ENCODE data around the gene DMRTA1. TPM values are rescaled to one million over a fixed set of nuclear protein-coding genes. Genes with fewer than 3 reads are reported as not detected.

The DMRTA1 gene
- total and polyA plus RNA-seq, 8 donors, result 0.65 to 1.9 (median 1.3) TPM

DNA sequence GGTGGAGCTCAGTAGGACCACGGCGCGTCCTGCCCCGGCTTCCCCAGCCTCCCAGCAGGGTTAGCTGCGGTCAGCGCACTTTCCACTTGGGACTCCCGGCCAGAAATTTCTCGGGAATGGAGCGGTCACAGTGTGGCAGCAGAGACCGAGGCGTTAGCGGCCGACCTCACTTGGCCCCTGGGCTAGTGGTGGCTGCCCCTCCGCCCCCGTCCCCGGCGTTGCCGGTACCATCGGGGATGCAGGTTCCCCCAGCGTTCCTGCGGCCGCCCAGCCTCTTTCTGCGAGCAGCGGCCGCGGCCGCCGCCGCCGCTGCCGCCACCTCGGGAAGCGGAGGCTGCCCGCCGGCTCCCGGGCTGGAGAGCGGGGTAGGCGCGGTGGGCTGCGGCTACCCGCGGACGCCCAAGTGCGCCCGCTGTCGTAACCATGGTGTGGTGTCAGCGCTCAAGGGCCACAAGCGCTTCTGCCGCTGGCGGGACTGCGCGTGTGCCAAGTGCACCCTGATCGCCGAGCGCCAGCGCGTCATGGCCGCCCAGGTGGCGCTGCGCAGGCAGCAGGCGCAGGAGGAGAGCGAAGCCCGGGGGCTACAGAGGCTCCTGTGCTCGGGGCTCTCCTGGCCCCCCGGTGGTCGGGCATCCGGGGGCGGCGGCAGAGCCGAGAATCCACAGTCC, 460 bp downstream of the DMRTA1 start:
- Histone ChIP-seq H3K4me3 (peak overlapping the region; percentile 38 to 83 (median 67)), H3K27ac (peak overlapping the region; percentile 88 to 96 (median 96)), H3K27me3 (peaks cover 0 to 11% (median 5%) of the 10 kb centered on the region in 4 donors), H3K4me1 (peaks cover 6 to 16% (median 14%) of the 10 kb centered on the region in 3 donors), H3K36me3 (peaks cover 0 to 5% (median 0%) of the 10 kb centered on the region in 3 donors), H3K9me3 (no peaks in the 10 kb centered on the region)
- DNase-seq (peak; percentile 68 to 88 (median 73)), ATAC-seq (peak; percentile 82 to 93 (median 90)), FAIRE-seq (no peak)
- 0 to 1% methylated on average over 68 to 70 of the region's 70 CpGs for WGBS, 2 donors
- intact Hi-C loops (cut with DNase I), result no loop called here
- no peak for TF ChIP-seq CTCF (IDR thresholded peaks at IDR 0.05)

DNA sequence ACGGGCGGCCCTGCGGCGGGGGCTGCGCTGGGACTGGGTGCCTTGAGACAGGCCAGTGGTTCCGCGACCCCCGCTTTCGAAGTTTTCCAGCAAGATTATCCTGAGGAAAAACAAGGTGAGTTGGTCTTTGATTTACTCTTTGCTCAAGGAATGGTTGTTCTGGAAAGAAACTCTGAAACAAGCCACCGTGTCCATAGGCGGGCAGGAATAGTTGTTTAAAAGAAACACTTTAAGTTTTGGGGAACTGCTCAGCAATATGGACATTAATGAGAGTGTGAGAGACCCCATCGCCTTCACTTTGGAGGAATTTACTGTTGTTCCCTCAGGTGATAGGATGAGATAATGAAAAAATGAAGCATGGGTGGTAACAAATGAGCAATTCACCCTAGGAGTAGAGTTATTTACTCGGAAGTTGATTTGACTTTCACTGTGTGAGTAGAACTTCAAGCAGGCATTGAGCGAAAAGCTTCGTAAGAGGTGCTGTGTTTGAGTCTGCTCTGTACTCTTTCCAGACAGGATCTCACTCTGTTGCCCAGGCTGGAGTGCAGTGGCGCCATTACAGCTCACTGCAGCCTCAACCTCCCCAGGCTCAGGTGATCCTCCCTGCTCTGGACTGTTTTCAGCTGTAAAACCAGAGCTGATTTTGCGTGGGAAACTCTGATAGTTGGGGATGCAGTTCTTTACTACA, 1.1 kb downstream of the DMRTA1 start:
- Histone ChIP-seq H3K4me3 (peak overlapping the region; percentile 38 to 83 (median 67)), H3K9me3 (no peaks in the 10 kb centered on the region), H3K27ac (peak overlapping the region; percentile 88 to 96 (median 96)), H3K36me3 (peaks cover 0 to 5% (median 0%) of the 10 kb centered on the region in 3 donors), H3K4me1 (peaks cover 6 to 16% (median 14%) of the 10 kb centered on the region in 3 donors), H3K27me3 (peaks cover 0 to 11% (median 4%) of the 10 kb centered on the region in 4 donors)
- no peak for FAIRE-seq
- peak; percentile 22 to 57 (median 44) for ATAC-seq
- WGBS, 2 donors, result 6 to 7% methylated on average over 17 of the region's 17 CpGs
- DNase-seq, result peak in 2 of 6 donors; percentile 19 to 33
- no peak for TF ChIP-seq CTCF (IDR thresholded peaks at IDR 0.05)
- intact Hi-C loops (cut with DNase I), result no loop called here

- FAIRE-seq, result no peak
These were observed 3.1 kb downstream of the DMRTA1 start for GRCh38 chr9:22449719-22450118.

GRCh38 chr9:22452415-22453010, 5.9 kb downstream of the DMRTA1 start:
- no peaks in the 10 kb centered on the region for H3K9me3 ChIP-seq
- ATAC-seq (peak in 3 of 4 donors; percentile 56 to 63 (median 56)), FAIRE-seq (peak; percentile 96), DNase-seq (peak in 3 of 6 donors; percentile 40 to 69 (median 49))
- 23 to 26% methylated on average over 4 of the region's 4 CpGs for WGBS, 2 donors
- H3K27ac ChIP-seq, result no peak overlapping the region
- peaks cover 6 to 16% (median 14%) of the 10 kb centered on the region in 3 donors for H3K4me1 ChIP-seq
- no peaks in the 10 kb centered on the region for H3K27me3 ChIP-seq
- peak; percentile 59 to 75 (median 64) for TF ChIP-seq CTCF (IDR thresholded peaks at IDR 0.05)
- peaks cover 0 to 5% (median 0%) of the 10 kb centered on the region in 3 donors for H3K36me3 ChIP-seq
- no peak overlapping the region for H3K4me3 ChIP-seq
- intact Hi-C loops (cut with DNase I), result loop anchor here in 1 of 3 donors (5.0 kb wide), 1 partner anchor 145 kb away; no protein-coding TSS in a partner anchor

More at GRCh38 chr9:22449719-22450118, 3.1 kb downstream of the DMRTA1 start:
- ATAC-seq, result no peak
- no peak overlapping the region for H3K4me3 ChIP-seq
- H3K27ac ChIP-seq, result no peak overlapping the region
- H3K27me3 ChIP-seq, result peaks cover 0 to 3% (median 0%) of the 10 kb centered on the region in 4 donors
- intact Hi-C loops (cut with DNase I), result loop anchor here in 1 of 3 donors (5.0 kb wide), 1 partner anchor 142 kb away; no protein-coding TSS in a partner anchor
- peaks cover 0 to 5% (median 0%) of the 10 kb centered on the region in 3 donors for H3K36me3 ChIP-seq
- no peak for TF ChIP-seq CTCF (IDR thresholded peaks at IDR 0.05)
- DNase-seq, result no peak
- no peaks in the 10 kb centered on the region for H3K9me3 ChIP-seq
- H3K4me1 ChIP-seq, result peaks cover 6 to 16% (median 14%) of the 10 kb centered on the region in 3 donors
